ENCODE data around the gene DNAH9.
"Not testable (repeated sequence)": the region's sequence is repeated elsewhere in the genome, so short reads cannot be mapped to it uniquely, and the experiment has no call there.

DNAH9 gene

GRCh38 chr17:11928436-11928835 lies 330.2 kb downstream of the DNAH9 start:
- DNase-seq, result no peak

- no peak for DNase-seq
Measured at GRCh38 chr17:11932337-11932898, 334.1 kb downstream of the DNAH9 start.

GRCh38 chr17:11935734-11936406 lies 337.6 kb downstream of the DNAH9 start:
- peak; percentile 0 to 3 for DNase-seq

- DNase-seq, result no peak
Measured at GRCh38 chr17:11940904-11941303, 342.6 kb downstream of the DNAH9 start.

GRCh38 chr17:11943086-11943485 lies 344.8 kb downstream of the DNAH9 start:
- not testable (repeated sequence) for DNase-seq

- no peak for DNase-seq
Measured at GRCh38 chr17:11943759-11944347, 345.6 kb downstream of the DNAH9 start.

GRCh38 chr17:11944587-11944986 lies 346.3 kb downstream of the DNAH9 start:
- no peak for DNase-seq

- no peak for DNase-seq
Measured at GRCh38 chr17:11948789-11949188, 350.5 kb downstream of the DNAH9 start.

GRCh38 chr17:11949571-11949970 lies 351.3 kb downstream of the DNAH9 start:
- DNase-seq, result not testable (repeated sequence)

GRCh38 chr17:11950771-11951519 lies 352.7 kb downstream of the DNAH9 start:
- DNase-seq, result no peak

- DNase-seq, result no peak
Measured at GRCh38 chr17:11952610-11953009, 354.3 kb downstream of the DNAH9 start.

GRCh38 chr17:11953924-11954323 lies 355.7 kb downstream of the DNAH9 start:
- DNase-seq, result no peak

- DNase-seq, result no peak
Measured at GRCh38 chr17:11954936-11955335, 356.7 kb downstream of the DNAH9 start.

GRCh38 chr17:11969565-11969964 lies 371.3 kb downstream of the DNAH9 start:
- no peak for DNase-seq

GRCh38 chr17:11972741-11973140 lies 374.5 kb downstream of the DNAH9 start:
- DNase-seq, result not testable (repeated sequence)

GRCh38 chr17:11979795-11980194 lies 381.5 kb downstream of the DNAH9 start:
- DNase-seq, result no peak

- no peak for DNase-seq
Measured at GRCh38 chr17:11980813-11981212, 382.5 kb downstream of the DNAH9 start.

- DNase-seq, result no peak
Measured at GRCh38 chr17:11981862-11982261, 383.6 kb downstream of the DNAH9 start.

GRCh38 chr17:11986179-11986941 lies 388.1 kb downstream of the DNAH9 start:
- no peak for DNase-seq

- peak in 1 of 2 experiments; percentile 0 for DNase-seq
Measured at GRCh38 chr17:11986942-11987329, 388.7 kb downstream of the DNAH9 start.

GRCh38 chr17:11990363-11990983 lies 392.2 kb downstream of the DNAH9 start:
- no peak for DNase-seq

- DNase-seq, result no peak
Measured at GRCh38 chr17:11991461-11991860, 393.2 kb downstream of the DNAH9 start.
